DND-41 (cell line): ENCODE results near the gene NID2.

ENCODE experiments used
- CTCF ChIP-seq: IDR thresholded peaks from 2 replicates; pipeline ENCODE4 v1.5.1; 2012; ENCODE audit warnings: borderline replicate concordance, low read length, moderate library complexity, mild to moderate bottlenecking; ENCODE audit not compliant: poor library complexity, severe bottlenecking; ENCODE audit errors: extremely low read depth
- EZH2 ChIP-seq: IDR thresholded peaks from 3 replicates; pipeline ENCODE4 v1.6.1; 2012; ENCODE audit warnings: borderline replicate concordance, low read depth, mild to moderate bottlenecking, moderate library complexity, low read length, inconsistent platforms; ENCODE audit not compliant: severe bottlenecking

DNA sequence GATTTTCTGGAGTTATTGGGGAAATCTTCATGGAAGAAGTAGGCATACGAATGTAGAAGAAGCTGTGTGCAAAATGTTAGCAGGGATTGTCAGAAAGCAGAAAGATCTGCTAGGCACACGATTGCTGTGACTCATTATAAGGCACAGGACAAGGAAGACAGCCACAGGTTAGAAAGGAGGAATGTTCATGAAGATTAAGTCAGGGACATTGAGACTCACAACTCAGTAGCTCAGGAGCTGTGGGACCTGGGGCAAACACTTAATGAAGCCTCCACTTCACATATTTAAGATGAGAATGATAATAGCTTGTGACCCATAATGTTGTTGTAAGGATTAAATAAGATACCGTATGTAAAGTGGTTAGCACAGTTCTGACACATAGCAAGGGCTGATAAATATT lies 106.1 kb downstream of the NID2 start:
- no peak for TF ChIP-seq CTCF
- TF ChIP-seq EZH2 = no peak
